GM18867 (cell line): Measurements from ENCODE around the gene LRP2BP.
A peak's percentile ranks its signal among the peaks of the same experiment; 100 is the strongest.
"Not testable (repeated sequence)": the region's sequence is repeated elsewhere in the genome, so short reads cannot be mapped to it uniquely, and the experiment has no call there.

Experiments used
- ATAC-seq: cut with Tn5 transposase; IDR thresholded peaks from one replicate; pipeline ENCODE4 v1.9.1; 2021; ENCODE audit warnings: mild to moderate bottlenecking, moderate library complexity; ENCODE audit not compliant: unreplicated experiment

The LRP2BP gene

DNA sequence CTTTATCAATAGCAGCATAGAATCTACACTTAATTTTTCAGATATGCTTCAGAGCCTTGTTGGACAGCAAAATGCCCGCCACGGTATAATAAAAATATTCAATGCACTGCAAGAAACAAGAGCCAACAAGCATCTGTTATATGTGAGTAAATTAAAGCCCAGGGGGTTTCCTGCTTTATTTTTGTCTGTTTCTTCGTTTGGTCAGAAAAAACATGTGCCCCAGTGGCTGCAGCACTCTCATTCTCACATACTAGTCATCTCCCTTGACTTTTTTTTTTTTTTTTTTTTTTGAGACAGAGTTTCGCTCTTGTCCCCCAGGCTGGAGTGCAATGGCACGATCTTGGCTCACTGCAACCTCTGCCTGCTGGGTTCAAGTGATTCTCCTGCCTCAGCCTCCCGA lies 33.2 kb downstream of the LRP2BP start:
- ATAC-seq, result not testable (repeated sequence)

DNA sequence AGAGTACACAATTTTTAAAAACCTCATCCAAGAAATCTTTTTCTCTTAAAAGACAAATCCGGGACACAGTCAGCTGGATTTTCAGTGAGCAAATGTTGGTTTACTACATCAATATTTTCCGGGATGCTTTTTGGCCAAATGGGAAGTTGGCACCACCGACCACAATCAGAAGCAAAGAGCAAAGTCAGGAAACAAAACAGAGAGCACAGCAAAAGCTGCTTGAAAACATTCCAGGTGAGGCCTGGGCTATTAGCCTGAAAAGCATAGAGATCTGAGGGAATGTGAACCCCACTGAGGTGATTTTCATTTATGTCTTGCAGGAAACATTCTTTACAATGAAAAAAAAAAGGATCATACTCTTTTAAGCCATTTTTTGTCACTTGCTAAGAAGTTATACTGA lies 33.9 kb downstream of the LRP2BP start:
- ATAC-seq, result no peak

DNA sequence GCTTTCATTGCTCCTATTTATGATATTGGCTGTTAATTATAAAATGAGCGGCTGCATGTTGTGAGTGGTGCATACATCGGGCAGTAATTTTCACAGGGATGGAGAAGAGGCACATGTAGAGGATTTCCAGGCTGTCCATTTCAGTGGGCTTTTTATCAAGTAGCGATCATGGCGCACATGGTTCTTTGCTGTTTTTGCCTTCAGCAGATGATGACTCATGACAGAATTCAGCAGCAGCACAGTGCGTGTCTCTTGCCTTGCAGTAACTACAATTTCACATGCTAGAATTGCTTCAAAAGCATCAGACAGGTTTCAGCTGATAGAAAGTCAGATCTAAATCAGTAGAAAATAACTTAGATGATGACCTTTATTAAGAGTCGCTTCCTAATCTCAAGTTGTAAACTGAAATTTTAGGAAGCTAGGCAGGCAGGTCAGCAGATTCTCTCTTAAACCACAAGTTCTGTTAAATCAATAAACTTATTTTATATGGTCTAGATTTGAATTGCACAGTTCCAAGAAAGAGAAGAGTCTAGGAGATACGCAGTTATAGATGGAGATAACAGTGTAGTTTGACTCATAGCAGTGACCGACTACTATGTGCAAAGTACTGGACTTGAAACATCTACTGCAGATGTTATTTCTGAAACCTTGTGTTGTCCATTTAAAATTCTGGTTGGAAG lies 35.8 kb downstream of the LRP2BP start:
- no peak for ATAC-seq

DNA sequence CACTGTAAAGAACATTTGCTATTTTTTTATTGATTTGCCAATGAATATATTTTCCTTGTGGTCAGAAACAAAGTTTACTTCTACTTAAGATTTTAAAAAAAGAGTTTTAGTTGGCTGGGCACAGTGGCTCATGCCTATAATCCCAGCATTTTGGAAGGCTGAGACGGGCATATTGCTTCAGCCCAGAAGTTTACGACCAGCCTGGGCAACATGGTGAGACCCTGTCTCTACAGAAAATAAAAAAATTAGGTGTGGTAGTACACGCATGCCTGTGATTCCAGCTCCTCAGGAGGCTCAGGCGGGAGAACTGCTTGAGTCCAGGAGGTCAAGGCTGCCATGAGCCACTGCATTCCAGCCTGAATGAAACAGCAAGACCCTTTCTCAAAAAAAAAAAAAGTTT lies 36.8 kb downstream of the LRP2BP start:
- ATAC-seq, result no peak

DNA sequence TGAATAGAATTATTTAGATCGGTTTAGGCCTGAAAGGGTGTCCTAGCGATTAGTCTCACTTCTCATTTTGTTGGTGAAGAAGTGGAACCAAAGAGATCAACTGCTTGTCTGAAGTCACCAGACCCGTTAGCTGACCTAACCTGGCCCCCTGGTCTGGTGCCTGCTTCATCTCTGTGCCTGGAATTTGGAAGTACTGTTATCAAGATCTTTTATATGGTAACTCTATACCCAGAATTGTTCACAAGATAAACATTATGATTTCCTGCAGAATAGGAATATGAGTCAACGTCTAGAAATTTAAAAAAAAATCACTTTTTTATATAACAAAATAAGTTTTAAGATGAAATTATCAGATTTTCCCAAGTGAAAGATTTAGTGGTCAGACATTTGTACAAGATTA lies 37.2 kb downstream of the LRP2BP start:
- ATAC-seq, result no peak

DNA sequence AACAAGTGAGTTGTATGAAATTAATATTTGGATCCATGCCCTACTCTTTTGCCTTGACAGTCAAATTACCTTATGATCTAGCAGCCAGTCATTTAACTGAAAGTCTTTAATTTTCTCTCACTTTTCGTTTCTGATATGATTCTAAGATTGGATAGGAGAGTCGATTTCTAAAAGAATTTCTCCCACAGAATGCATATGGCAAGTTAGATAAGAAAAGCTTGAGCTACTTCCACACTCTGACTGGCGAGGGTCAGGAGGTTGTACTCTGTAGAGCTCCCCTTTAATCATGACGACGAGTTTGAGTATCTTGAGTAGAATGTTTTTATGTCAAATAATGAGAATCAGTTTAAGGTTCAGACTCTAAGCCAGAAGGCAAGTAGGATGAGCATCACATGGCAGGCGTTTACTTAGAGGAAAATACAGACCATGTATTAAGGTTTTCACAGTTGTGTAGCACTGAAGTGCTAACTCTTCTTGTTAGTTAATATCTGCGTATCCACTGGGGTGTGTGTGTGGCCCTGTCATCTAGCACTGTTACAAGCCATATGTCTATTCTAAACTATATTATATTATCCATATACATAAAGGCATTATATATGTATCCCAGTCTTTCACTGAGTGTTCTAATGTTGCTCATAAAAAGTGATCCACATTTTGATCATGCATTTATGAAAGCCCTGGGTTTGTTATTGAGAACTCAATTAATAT lies 37.8 kb downstream of the LRP2BP start:
- no peak for ATAC-seq

DNA sequence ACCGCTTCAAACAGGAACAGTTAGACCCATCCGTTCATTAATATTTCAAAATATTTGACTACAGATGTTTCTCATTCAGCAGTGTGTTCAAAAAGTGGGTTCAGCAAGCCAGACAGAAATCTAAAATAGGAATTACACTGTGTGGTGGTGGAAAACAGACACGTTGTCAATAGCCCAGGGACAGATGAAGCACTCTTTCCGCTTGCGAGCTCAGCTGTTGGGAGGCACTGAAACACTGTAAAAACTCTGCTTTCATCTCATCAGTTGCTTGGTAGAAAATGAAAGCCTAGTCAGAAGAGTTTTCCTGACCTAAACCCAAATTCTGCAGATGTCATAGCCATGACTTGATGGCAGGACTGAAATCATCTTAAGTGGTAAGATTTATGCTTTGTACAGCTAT lies 38.5 kb downstream of the LRP2BP start:
- no peak for ATAC-seq

DNA sequence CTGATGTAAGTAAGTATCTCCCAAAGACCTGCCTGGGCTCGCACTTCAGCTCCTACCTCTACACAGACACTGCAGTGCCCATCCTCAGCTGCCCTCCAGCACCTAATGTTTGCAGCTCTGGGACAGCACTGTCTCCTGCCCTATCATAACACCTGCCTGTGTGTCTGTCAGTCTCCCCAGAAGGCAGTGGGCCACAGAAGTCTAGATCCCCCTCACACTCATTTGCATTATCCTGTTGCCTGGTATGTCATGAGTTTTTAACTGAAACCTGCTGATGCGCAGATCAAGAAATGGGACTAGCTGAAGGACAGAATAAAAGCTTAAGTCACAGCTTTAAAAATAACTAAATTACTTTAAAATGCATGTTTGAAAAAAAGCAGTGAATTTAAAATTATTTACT lies 43.0 kb downstream of the LRP2BP start:
- ATAC-seq, result no peak

DNA sequence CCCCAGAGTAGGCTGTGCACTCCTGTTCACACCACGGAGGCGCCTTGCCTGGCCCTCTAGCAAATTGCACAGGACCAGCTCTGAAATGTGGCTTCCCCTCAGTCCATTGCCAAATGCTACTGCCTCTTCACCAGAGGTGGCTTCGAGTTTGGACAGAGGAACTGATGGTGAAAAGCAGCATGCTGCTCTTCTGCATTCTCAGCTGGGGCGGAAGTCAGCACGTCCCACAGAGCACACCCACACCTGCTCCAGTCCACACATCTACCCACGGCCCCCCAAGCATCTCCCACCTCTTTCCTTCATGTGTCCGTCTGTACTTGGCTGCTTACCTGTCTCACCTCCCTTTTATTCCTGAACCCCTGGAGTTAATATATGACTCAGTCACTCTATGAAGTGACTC lies 43.5 kb downstream of the LRP2BP start:
- no peak for ATAC-seq

DNA sequence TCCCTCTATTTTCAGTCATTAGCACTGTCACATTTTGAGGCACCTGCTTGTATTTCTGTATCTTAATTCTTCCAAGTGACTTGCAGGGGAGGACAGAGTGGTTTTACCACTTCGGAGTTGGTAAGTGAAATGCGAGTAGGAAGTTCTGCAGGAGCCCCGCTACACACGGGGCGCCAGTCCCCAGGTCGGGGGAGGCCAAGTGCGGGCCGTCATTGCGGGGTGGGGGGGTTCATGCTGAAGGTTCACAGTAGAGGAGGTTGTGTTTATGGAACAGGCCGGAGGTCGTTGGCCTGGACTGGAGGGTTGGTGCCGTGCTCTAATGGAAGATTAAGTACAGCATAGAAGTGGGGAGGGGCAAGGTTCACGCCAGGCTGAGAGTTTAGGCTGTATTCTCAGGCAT lies 44.0 kb downstream of the LRP2BP start:
- ATAC-seq, result no peak

DNA sequence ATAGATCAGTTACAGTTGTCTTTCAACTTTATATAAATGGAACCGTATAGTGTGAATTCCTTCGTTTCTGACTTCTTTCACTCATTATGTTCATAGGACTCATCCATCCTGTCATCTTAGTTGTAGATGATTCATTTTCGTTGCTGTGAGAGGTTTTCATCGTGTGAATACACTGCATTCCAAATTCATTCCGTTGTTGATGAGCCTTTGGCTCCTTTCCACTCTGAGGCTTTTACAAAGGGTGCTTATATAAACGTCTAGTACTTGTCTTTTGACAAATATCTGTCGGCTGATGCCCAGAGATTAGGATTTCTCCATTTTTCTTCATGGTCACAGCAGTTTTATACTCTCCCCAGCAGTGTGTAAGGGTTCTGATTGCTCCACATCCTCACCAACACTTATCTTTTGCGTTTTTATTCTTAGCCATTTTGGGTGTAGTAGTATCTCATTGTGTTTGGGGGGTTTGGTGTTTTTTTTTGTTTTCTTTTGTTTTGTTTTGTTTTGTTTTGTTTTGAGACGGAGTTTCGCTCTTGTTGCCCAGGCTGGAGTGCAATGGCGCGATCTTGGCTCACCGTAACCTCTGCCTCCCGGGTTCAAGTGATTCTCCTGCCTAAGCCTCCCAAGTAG lies 48.6 kb downstream of the LRP2BP start:
- ATAC-seq, result no peak

DNA sequence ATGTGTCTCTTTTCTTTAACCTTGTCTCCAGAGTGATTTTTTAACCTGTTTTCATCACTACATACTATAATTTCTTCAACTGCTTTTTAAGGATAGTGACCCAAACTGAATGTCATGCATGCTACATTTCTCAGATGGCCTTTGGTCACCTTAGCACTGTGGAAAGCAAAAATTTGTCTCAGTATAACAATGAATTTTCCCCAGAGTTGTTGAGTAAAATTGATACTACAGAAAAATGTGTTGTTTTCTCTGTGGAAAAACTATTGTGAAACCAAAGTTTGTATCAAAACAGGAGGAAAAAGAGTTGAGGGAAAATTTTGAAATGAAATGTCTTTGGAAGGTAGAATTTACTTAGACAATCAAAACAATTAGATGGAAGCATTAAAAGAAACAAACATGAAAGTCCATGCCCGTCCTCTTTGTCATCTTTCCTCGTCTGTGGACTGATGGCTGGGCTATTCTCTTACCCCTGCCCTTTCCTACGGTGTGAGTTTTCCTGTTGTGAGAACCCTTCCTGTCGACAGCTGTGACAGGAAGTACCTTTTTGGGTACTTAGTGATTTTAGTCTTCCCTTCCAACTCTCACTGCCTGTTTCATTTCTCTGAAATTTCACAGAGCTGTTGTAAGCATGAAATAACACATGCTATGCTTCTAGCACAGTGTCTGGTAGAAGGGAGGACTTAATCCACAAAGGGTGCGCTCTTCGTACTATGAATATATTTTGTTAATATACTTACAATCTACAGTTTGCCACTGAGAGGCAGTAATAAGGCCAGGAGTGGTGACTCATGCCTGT lies 50.8 kb downstream of the LRP2BP start:
- ATAC-seq, result peak; percentile 50

DNA sequence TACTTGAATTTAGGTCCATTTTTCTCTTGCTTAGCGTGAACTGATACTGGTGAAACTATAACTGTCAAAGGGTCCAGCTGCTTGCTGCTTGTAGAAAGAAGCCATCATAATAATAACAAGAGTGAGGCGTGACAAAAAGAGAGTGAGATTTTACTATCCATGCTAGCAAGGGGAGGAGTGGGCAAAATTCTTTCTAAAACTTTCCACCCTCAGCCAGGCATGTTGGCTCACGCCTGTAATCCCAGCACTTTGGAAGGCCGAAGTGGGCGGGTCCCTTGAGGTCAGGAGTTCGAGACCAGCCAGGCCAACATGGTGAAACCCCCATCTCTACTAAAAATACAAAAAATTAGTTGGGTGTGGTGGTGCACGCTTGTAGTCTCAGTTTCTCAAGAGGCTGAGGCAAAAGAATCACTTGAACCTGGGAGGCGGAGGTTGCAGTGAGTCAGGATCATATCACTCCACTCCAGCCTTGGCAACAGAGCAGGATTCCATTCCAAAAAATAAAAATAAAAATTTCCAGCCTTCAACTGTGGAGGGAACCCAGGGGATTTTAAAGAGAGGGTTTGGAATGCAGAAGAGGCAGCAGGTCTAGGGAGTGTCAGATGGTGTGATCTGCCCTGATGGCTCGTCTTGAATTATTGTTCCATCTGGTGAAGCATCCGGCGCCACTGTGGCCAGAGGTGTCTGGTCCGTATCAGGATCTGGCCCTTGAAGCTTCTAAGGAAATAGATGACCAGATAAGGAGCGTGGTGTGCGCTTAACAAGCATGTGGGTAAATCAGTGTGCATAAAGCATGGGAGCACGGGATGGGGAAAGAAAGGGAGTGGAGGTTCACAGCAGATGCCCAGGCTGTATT lies 51.8 kb downstream of the LRP2BP start:
- ATAC-seq, result peak; percentile 39

DNA sequence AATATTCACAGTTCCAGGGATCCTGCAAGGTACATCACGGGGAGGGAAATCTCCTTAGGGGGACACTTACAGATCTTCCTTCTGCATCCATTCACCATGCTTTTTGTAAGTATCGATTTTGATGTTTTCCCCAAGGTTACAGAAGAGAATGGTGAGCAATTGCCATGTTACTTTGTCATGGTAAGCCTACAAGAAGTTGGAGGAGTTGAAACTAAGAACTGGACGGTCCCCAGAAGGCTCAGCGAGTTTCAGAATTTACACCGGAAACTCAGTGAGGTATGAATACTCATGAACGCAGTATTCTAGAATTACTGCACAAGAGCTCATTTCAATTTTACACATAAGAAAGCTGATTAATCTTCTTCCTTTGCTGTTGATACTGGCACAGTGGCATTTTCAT lies 53.9 kb downstream of the LRP2BP start:
- ATAC-seq, result peak; percentile 72

DNA sequence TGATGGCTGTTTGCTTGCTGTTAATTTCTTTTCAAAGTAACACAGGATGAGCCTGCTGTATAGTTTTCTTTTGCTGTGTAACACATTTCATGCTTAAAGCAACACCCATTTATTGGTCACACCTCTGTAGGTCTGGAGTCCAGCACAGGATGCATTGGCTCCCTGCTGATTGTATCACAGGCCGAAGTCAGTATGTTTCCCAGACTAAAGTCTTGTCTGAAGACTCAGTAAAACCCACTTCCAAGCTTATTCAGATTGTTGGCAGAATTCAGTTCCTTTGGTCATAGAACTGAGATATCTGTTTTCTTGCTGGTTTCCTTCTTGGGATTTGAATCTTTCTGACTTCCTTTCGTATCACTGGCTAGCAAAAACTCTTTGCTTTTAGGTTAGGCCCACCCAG lies 54.3 kb downstream of the LRP2BP start:
- ATAC-seq, result no peak

DNA sequence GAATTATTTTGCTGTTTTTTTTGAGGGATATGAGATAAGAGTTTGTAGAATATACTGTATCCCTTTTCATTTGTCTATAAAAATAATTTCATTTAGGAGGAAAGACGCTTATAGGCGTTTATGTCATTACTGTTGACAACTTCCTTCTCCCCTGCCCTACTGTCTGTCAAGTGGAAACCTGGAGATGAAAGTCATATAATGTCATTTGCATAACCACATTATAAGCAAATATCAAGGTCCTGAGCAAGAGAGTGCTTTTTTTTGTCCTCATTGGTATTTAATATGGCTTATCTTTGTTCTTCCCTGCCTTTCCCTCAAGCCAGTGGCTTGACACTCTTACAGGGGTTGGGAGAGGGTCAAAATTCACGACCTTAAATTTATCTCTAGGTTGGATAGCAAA lies 55.8 kb downstream of the LRP2BP start:
- no peak for ATAC-seq

DNA sequence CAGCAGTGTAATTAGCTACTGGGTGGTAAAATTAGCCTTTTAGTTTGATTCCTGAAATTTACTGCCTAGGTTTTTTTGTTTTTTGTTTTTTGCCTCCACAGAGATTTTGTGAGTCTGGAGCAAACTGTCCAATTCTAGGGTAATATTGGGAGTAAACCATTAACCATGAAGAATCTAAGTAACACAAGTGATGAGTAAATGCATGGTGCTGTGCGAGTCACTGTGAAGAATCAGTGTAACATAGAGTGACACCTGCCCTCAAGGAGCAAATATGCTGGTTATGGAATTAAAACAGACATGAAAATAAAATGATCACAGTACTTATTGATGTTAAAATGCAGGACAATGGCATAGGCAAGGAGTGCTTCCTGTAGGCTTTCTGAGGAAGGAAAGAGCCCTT lies 60.1 kb downstream of the LRP2BP start:
- no peak for ATAC-seq

DNA sequence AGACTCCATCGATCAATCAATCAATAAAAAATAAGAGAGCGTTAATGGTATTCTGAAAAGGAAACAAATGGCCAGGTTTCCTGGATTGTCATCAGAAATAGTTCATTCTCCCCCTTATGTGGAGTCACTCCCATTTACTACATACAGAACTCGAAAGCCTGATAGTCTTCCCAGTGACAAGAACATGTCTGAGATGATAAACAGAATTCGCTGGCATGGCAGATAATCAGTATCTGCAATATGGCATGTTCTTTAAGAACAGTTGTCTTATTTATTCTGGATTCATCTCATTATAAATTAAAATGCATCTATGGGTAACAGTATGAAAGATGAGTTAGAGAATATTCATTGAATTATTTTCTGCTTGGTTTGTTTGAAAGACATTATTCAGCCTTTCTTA lies 61.4 kb downstream of the LRP2BP start:
- no peak for ATAC-seq

DNA sequence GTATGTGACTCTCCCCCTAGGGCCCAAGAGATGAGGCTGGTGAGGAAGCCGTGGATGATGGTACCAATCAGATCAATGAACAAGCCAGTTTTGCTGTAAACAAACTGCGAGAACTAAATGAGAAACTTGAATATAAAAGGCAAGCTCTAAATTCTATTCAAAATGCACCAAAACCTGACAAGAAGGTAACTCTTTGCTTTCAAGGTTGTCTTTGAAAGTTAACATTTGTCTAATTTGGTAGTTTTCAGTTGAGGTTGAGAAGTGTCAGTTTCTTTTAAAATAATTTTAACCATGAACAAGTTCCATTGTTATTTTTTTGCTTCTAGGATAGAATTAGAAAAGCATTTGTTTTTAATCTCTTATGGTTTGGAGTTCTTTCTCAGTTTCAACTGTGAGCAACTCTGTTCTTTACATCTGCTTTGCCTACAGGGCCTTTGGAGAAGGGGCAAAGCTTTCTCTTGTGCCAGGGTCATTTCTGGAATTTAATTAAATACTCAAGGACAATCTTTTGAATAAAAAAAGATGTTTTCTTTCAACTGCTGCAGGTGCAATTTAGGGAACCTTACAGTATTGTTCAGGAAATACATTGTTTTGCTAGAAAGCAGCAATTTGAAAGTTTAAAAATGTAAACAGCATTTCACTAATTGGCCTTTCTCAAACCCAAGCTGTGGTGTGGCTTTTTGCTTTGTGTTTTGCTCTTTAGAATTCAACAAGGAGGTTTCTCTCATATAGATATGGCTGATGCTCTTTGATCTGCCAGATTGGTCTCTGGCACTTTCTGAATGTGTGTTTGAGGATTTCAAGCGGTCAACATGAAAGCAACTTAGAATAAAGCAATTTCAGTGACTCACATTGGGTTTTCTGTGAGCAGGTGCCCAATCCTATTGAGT lies 62.9 kb downstream of the LRP2BP start:
- peak; percentile 82 for ATAC-seq
